HCT116 (cell line): Measurements from ENCODE around the gene VSTM2B.

Experiments used
- CTCF ChIP-seq, 3 experiments: fragments of 200-600 bp in 1 of 3; sonication (generic) in 1 of 3; IDR thresholded peaks in 2 of 3; conservative IDR thresholded peaks in 1 of 3; 2 replicates each; pipeline ENCODE4 v1.5.1; 2012 to 2017; ENCODE audit warnings: low read depth in 2 of 3, low read length in 2 of 3, antibody characterized with exemption in 1 of 3, borderline replicate concordance in 1 of 3, control low read depth in 1 of 3, mild to moderate bottlenecking in 1 of 3, mixed read lengths in 1 of 3, mixed run types in 1 of 3, moderate library complexity in 1 of 3; ENCODE audit not compliant: insufficient read depth in 1 of 3
- EGR1 ChIP-seq: IDR thresholded peaks from 2 replicates; pipeline ENCODE4 v1.6.1; 2012; ENCODE audit warnings: low read depth
- EZH2 ChIP-seq: fragments of 200-600 bp; sonication (generic); IDR thresholded peaks from 2 replicates; pipeline ENCODE4 v1.6.1; 2017; ENCODE audit warnings: antibody characterized with exemption, mixed run types
- EZH2phosphoT487 ChIP-seq: fragments of 200-600 bp; IDR thresholded peaks from 2 replicates; pipeline ENCODE4 v1.6.1; 2018; ENCODE audit warnings: antibody characterized with exemption, borderline replicate concordance
- JUND ChIP-seq: IDR thresholded peaks from 2 replicates; pipeline ENCODE4 v1.6.1; 2012
- POLR2A ChIP-seq: IDR thresholded peaks from 2 replicates; pipeline ENCODE4 v1.7.0; 2011; ENCODE audit warnings: borderline replicate concordance; ENCODE audit not compliant: insufficient read depth, insufficient read length; ENCODE audit errors: extremely low read depth
- ZNF274 ChIP-seq: fragments of 200-500 bp; sonication (Bioruptor generic); IDR thresholded peaks from 2 replicates; pipeline ENCODE4 v1.6.1; 2014; ENCODE audit warnings: mild to moderate bottlenecking, low read depth, low read length, inconsistent platforms
- TF ChIP-seq, protein P1 (sequence below): IDR thresholded peaks from 2 replicates; pipeline ENCODE4 v1.6.1; 2012
- TF ChIP-seq, protein P2 (sequence below): IDR thresholded peaks from 2 replicates; pipeline ENCODE4 v1.6.1; 2012; ENCODE audit warnings: low read depth
- TF ChIP-seq, protein P3 (sequence below): IDR thresholded peaks from 2 replicates; pipeline ENCODE4 v1.6.1; 2012

DNA sequence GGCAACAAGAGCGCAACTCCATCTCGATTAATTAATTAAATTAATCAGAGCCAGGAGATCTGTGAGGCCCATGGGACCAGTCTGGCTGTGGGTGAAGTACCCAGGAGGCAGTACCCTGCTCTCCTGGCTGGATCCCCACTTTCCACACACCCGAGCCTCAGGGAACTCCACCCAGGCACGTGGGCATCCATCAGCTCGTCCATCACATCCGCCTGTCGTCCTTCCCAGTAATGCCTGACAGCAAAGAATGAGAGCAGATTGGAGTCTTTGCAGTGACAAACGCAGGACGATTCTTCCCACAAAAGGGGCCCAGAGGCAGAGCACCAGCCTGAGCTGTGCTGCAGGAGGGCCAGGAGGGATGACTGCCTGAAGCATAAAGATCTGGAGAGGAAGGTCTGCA is 35.8 kb downstream of the VSTM2B start:
- TF ChIP-seq EZH2, result no peak
- no peak for TF ChIP-seq CTCF (IDR thresholded peaks at IDR 0.05 in 2 of 3, conservative IDR thresholded peaks at IDR 0.05 in 1 of 3; ENCODE audit: borderline replicate concordance in 1 of 3, insufficient read depth in 1 of 3, low read depth in 2 of 3, low read length in 2 of 3)
- TF ChIP-seq, protein P1, sequence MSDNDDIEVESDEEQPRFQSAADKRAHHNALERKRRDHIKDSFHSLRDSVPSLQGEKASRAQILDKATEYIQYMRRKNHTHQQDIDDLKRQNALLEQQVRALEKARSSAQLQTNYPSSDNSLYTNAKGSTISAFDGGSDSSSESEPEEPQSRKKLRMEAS, result no peak
- no peak for TF ChIP-seq POLR2A
- no peak for TF ChIP-seq ZNF274
- TF ChIP-seq, protein P2, sequence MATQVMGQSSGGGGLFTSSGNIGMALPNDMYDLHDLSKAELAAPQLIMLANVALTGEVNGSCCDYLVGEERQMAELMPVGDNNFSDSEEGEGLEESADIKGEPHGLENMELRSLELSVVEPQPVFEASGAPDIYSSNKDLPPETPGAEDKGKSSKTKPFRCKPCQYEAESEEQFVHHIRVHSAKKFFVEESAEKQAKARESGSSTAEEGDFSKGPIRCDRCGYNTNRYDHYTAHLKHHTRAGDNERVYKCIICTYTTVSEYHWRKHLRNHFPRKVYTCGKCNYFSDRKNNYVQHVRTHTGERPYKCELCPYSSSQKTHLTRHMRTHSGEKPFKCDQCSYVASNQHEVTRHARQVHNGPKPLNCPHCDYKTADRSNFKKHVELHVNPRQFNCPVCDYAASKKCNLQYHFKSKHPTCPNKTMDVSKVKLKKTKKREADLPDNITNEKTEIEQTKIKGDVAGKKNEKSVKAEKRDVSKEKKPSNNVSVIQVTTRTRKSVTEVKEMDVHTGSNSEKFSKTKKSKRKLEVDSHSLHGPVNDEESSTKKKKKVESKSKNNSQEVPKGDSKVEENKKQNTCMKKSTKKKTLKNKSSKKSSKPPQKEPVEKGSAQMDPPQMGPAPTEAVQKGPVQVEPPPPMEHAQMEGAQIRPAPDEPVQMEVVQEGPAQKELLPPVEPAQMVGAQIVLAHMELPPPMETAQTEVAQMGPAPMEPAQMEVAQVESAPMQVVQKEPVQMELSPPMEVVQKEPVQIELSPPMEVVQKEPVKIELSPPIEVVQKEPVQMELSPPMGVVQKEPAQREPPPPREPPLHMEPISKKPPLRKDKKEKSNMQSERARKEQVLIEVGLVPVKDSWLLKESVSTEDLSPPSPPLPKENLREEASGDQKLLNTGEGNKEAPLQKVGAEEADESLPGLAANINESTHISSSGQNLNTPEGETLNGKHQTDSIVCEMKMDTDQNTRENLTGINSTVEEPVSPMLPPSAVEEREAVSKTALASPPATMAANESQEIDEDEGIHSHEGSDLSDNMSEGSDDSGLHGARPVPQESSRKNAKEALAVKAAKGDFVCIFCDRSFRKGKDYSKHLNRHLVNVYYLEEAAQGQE, result no peak
- no peak for TF ChIP-seq EGR1
- TF ChIP-seq, protein P3, sequence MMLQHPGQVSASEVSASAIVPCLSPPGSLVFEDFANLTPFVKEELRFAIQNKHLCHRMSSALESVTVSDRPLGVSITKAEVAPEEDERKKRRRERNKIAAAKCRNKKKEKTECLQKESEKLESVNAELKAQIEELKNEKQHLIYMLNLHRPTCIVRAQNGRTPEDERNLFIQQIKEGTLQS, result no peak
- TF ChIP-seq EZH2phosphoT487, result no peak
- no peak for TF ChIP-seq JUND
